ENCODE measurements around the gene PCNX4.
"Not testable (repeated sequence)": the region's sequence is repeated elsewhere in the genome, so short reads cannot be mapped to it uniquely, and the experiment has no call there.

The PCNX4 gene

GRCh38 chr14:60095231-60095630, 3.5 kb downstream of the PCNX4 start:
- Histone ChIP-seq H3K4me1 (peaks cover 15 to 34% (median 29%) of the 10 kb centered on the region in 10 experiments), H3K4me2 (peak overlapping the region; percentile 48 to 93 (median 87); a peak in 21 of 22 replicates), H3K9me3 (replicated peaks in 1 of 11) (peaks cover 0 to 26% (median 13%) of the 10 kb centered on the region in 11 experiments; a peak in 15 of 22 replicates), H3K36me3 (peaks cover 18 to 54% (median 40%) of the 10 kb centered on the region in 11 experiments), H3K4me3 (no peak overlapping the region), H3K9ac (no peak overlapping the region), H3K27ac (peak overlapping the region in 1 of 11 experiments; percentile 18; a peak in 2 of 22 replicates), H3K27me3 (no peaks in the 10 kb centered on the region), H4K20me1 (peaks cover 0 to 48% (median 7%) of the 10 kb centered on the region in 11 experiments; a peak in 9 of 22 replicates)
- TF ChIP-seq Cebpa-rat (IDR thresholded peaks at IDR 0.05): no peak

GRCh38 chr14:60095781-60096450, 4.2 kb downstream of the PCNX4 start:
- Histone ChIP-seq H3K4me3 (no peak overlapping the region), H4K20me1 (peaks cover 0 to 55% (median 7%) of the 10 kb centered on the region in 11 experiments; a peak in 9 of 22 replicates), H3K36me3 (peaks cover 18 to 60% (median 45%) of the 10 kb centered on the region in 11 experiments), H3K27me3 (no peaks in the 10 kb centered on the region), H3K4me1 (peaks cover 15 to 30% (median 26%) of the 10 kb centered on the region in 10 experiments), H3K9me3 (replicated peaks in 1 of 11) (peaks cover 0 to 26% (median 15%) of the 10 kb centered on the region in 11 experiments; a peak in 15 of 22 replicates), H3K27ac (no peak overlapping the region), H3K9ac (no peak overlapping the region), H3K4me2 (peak overlapping the region in 10 of 11 experiments; percentile 52 to 93 (median 87); a peak in 17 of 22 replicates)
- no peak for TF ChIP-seq Cebpa-rat (IDR thresholded peaks at IDR 0.05)

- Histone ChIP-seq H3K4me3 (no peak overlapping the region), H3K4me1 (peaks cover 15 to 40% (median 24%) of the 10 kb centered on the region in 10 experiments), H3K36me3 (peaks cover 18 to 81% (median 61%) of the 10 kb centered on the region in 11 experiments), H4K20me1 (peaks cover 0 to 62% (median 14%) of the 10 kb centered on the region in 11 experiments; a peak in 10 of 22 replicates), H3K4me2 (no peak overlapping the region), H3K9ac (no peak overlapping the region), H3K27ac (no peak overlapping the region), H3K27me3 (no peaks in the 10 kb centered on the region), H3K9me3 (replicated peaks in 1 of 11) (peaks cover 0 to 35% (median 23%) of the 10 kb centered on the region in 11 experiments; a peak in 17 of 22 replicates)
- no peak for TF ChIP-seq Cebpa-rat (IDR thresholded peaks at IDR 0.05)
Measured at GRCh38 chr14:60097974-60098373, 6.3 kb downstream of the PCNX4 start.

- H3K27me3 ChIP-seq, H3K27ac ChIP-seq, H3K4me2 ChIP-seq, H3K4me3 ChIP-seq, H3K9ac ChIP-seq: not testable (repeated sequence)
- Histone ChIP-seq H4K20me1 (peaks cover 0 to 58% (median 18%) of the 10 kb centered on the region in 11 experiments; a peak in 11 of 22 replicates), H3K36me3 (peaks cover 18 to 100% (median 77%) of the 10 kb centered on the region in 11 experiments), H3K4me1 (peaks cover 8 to 23% (median 11%) of the 10 kb centered on the region in 10 experiments), H3K9me3 (replicated peaks in 1 of 11) (peaks cover 0 to 54% (median 42%) of the 10 kb centered on the region in 11 experiments; a peak in 18 of 22 replicates)
Measured at GRCh38 chr14:60099855-60100254, 8.1 kb downstream of the PCNX4 start.

GRCh38 chr14:60101786-60102185, 10.1 kb downstream of the PCNX4 start:
- Histone ChIP-seq H3K27ac (no peak overlapping the region), H3K9ac (no peak overlapping the region), H3K4me1 (peaks cover 0 to 25% (median 0%) of the 10 kb centered on the region in 10 experiments; a peak in 4 of 20 replicates), H3K27me3 (no peaks in the 10 kb centered on the region), H3K36me3 (peaks cover 18 to 97% (median 69%) of the 10 kb centered on the region in 11 experiments), H4K20me1 (peaks cover 0 to 59% (median 19%) of the 10 kb centered on the region in 11 experiments; a peak in 12 of 22 replicates), H3K4me3 (no peak overlapping the region), H3K4me2 (peak overlapping the region in 1 of 11 experiments; percentile 33; a peak in 1 of 22 replicates), H3K9me3 (replicated peaks in 1 of 11) (peaks cover 0 to 55% (median 41%) of the 10 kb centered on the region in 11 experiments; a peak in 18 of 22 replicates)
- TF ChIP-seq Cebpa-rat (IDR thresholded peaks at IDR 0.05): no peak

GRCh38 chr14:60102389-60102788, 10.7 kb downstream of the PCNX4 start:
- Histone ChIP-seq H3K4me3 (no peak overlapping the region), H3K4me2 (no peak overlapping the region), H4K20me1 (peaks cover 0 to 60% (median 19%) of the 10 kb centered on the region in 11 experiments; a peak in 14 of 22 replicates), H3K36me3 (peaks cover 12 to 97% (median 68%) of the 10 kb centered on the region in 11 experiments), H3K9ac (no peak overlapping the region), H3K27me3 (no peaks in the 10 kb centered on the region), H3K9me3 (replicated peaks in 1 of 11) (peaks cover 0 to 49% (median 36%) of the 10 kb centered on the region in 11 experiments; a peak in 18 of 22 replicates), H3K27ac (no peak overlapping the region), H3K4me1 (peaks cover 0 to 31% (median 0%) of the 10 kb centered on the region in 10 experiments; a peak in 4 of 20 replicates)
- no peak for TF ChIP-seq Cebpa-rat (IDR thresholded peaks at IDR 0.05)

- no peak overlapping the region for H3K9ac ChIP-seq
- H3K4me2 ChIP-seq: peak overlapping the region in 2 of 11 experiments; percentile 34 to 57; a peak in 4 of 22 replicates
- H3K27ac ChIP-seq: no peak overlapping the region; a peak in 1 of 22 replicates
- no peak overlapping the region for H3K4me3 ChIP-seq
- H3K9me3 ChIP-seq (replicated peaks in 1 of 11): peaks cover 0 to 46% (median 31%) of the 10 kb centered on the region in 11 experiments; a peak in 18 of 22 replicates
- peaks cover 30 to 96% (median 73%) of the 10 kb centered on the region in 11 experiments for H3K36me3 ChIP-seq
- peaks cover 0 to 51% (median 19%) of the 10 kb centered on the region in 11 experiments; a peak in 14 of 22 replicates for H4K20me1 ChIP-seq
- H3K4me1 ChIP-seq: peaks cover 0 to 34% (median 0%) of the 10 kb centered on the region in 10 experiments; a peak in 4 of 20 replicates
- H3K27me3 ChIP-seq: no peaks in the 10 kb centered on the region
- no peak for TF ChIP-seq Cebpa-rat (IDR thresholded peaks at IDR 0.05)
Measured at GRCh38 chr14:60106339-60106738, 14.6 kb downstream of the PCNX4 start.

GRCh38 chr14:60107477-60107876, 15.8 kb downstream of the PCNX4 start:
- H3K9me3 ChIP-seq (replicated peaks in 1 of 11): peaks cover 0 to 38% (median 31%) of the 10 kb centered on the region in 11 experiments; a peak in 18 of 22 replicates
- no peak overlapping the region for H3K9ac ChIP-seq
- no peak overlapping the region; a peak in 1 of 22 replicates for H3K27ac ChIP-seq
- no peaks in the 10 kb centered on the region for H3K27me3 ChIP-seq
- H3K4me1 ChIP-seq: peaks cover 0 to 24% (median 0%) of the 10 kb centered on the region in 10 experiments; a peak in 4 of 20 replicates
- H3K4me3 ChIP-seq: no peak overlapping the region
- H3K4me2 ChIP-seq: no peak overlapping the region
- H4K20me1 ChIP-seq: peaks cover 0 to 48% (median 18%) of the 10 kb centered on the region in 11 experiments; a peak in 14 of 22 replicates
- TF ChIP-seq Cebpa-rat (IDR thresholded peaks at IDR 0.05): no peak
- H3K36me3 ChIP-seq: peaks cover 30 to 94% (median 64%) of the 10 kb centered on the region in 11 experiments

GRCh38 chr14:60111732-60112131, 20.0 kb downstream of the PCNX4 start:
- TF ChIP-seq Cebpa-rat (IDR thresholded peaks at IDR 0.05): no peak
- Histone ChIP-seq H3K4me3 (no peak overlapping the region), H3K27ac (no peak overlapping the region), H3K4me2 (no peak overlapping the region), H3K27me3 (no peaks in the 10 kb centered on the region), H3K36me3 (peaks cover 48 to 93% (median 76%) of the 10 kb centered on the region in 11 experiments), H4K20me1 (peaks cover 0 to 51% (median 0%) of the 10 kb centered on the region in 11 experiments; a peak in 10 of 22 replicates), H3K4me1 (peaks cover 0 to 18% (median 6%) of the 10 kb centered on the region in 10 experiments; a peak in 8 of 20 replicates), H3K9me3 (replicated peaks in 1 of 11) (peaks cover 0 to 21% (median 11%) of the 10 kb centered on the region in 11 experiments; a peak in 10 of 22 replicates), H3K9ac (no peak overlapping the region)

Measured in BLaER1 treated with 17β-estradiol and CSF1 and Interleukin-3, amounts not matched to agents 10 nM and 100 nM (cell line).